Stimulated activated CD8-positive, alpha-beta memory T cell treated with anti-CD3 and anti-CD28 coated beads, Interleukin-12 subunit alpha, Interleukin-12 subunit beta, amount 100 ng/mL, for 4 hours (primary cell): Measurements from ENCODE around the gene UBE2O.

ENCODE experiments used
- DNase-seq: peaks from one replicate; pipeline ENCODE4 v3.0.0-alpha.2; 2020; ENCODE audit warnings: low read depth

Gene UBE2O

DNA sequence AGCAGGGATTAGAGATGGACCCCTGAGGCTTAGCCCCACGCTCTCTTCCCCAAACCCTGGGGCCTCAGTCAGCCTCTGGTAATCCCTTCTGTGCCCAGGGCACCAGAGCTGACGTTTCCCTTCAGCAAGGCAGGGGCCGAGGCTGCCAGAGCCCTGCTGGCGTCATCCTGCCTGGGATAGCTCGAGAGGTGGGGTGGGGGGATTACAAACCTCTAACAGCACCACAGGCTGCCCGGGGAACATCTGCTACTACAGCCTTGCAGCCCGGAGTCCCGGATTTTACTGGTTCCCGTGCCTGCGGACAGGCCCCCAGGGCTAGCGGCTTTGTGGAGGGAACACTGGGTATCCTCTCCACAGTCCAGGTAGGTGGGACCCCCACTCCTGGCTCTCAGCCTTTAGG lies 14.4 kb upstream of the UBE2O start, which contains the start of gene AANAT:
Gene AANAT (plus strand): TSS at position 238 of the 400 bp plus-strand sequence. CDS start 1,144 bp downstream, outside the sequence.
- no peak for DNase-seq

DNA sequence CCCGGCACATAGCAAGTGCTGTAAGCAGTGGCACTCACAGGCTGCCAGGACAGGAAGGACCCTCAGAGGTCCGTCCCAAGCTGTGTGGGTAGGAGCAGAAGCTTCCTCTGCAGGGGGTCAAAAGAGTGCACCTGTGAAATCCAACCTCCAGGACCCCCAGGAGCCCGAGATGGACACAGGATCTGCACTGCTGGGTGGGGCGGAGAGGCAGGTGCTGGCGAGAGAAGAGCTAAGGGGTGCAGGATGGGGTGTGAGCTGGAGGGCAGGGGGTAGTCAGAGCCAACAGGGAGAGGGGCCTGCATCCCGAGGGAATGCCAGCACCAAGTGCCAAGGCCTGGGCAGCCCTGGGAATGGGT lies 13.8 kb upstream of the UBE2O start:
- DNase-seq, result no peak

DNA sequence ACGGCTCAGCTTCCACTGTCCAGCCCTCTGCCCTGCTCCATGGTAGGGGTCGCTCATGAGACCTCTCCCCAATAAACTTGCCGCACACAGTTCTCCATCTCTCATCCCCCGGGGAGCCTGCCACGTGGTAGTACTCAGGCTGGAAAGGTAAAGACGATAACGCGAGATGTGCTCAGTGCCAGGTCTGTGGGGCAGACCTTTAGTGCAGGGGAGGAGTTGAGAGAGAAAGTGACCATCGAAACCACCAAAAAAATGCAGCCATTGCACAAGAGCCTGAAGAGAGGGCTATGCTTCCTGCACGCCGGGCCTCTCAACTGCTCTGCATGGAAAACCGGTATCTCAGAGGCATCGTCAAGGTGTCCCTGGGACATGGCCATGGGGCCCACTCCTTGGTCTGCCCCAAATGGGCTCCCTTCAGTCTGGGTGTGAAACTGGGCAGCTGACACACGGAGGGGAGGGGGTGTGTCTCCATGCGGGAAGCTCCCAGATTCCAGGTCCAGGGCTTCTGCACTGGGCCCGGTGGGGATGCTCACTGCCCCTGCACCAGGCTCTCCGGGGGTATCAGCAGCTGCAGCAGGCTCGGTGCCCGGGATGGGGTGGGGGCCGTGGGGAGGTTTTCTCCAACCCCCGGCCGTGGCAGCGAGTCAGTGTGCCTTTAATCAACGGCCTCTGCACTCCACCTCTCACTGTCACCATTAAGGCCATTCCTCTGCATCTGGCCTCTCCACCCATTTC lies 9.8 kb upstream of the UBE2O start:
- no peak for DNase-seq

DNA sequence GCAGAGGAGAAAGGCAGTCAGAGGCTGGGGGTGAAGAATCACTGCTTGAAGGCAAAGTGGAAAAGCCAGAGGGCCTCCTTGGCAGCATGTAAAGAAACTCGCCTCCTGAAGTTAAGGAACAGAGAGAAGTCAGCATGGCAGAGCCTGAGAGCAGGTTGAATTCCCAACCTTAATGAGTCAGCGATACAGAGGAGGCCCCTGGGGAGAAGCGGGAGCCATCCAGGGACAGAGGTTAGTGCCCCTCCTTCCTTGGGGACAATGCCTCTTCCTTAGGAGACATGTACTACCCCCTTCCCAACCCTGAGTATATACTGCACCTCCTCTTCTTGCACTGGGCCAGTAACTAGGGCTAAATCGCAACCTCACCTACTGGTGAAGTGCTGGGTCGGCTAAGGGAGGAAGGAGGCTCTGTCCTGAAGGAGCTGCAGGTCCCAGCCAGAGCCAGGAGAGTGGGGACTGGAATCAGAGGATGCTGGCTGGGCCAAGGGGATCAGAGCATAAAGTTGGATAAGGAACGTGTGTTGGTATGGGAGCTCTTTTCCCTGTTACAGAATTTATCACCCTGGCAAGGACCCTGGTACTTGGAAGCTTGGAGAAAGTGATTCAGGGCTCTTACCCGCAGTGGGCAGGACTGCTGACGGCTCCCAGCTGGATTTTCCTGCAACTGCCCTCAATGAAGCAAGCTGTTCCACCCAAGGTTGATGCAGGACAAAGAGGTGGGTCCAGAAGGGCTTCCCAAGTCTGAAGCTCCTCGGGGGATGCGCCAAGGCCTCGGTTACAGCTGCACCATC lies 9.0 kb upstream of the UBE2O start:
- no peak for DNase-seq

DNA sequence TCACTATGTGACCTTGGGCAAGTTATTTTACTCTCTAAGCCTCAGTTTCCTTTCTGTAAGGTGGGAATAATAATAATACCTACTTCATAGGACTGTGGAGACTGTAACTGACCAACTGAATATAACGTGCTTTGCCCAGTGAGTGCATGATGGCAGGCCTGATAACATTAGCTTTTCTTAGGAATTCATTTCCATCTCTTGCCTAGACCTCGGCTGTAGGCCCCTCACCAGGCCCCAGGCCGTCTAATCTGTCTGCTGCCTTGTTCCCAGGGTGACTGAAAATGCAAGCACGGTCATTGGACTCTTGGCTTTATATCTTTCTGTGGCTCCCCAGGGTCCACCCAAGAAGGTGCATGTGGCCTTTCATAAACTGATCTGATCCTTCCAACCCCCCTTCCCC lies 6.7 kb upstream of the UBE2O start:
- DNase-seq, result no peak

DNA sequence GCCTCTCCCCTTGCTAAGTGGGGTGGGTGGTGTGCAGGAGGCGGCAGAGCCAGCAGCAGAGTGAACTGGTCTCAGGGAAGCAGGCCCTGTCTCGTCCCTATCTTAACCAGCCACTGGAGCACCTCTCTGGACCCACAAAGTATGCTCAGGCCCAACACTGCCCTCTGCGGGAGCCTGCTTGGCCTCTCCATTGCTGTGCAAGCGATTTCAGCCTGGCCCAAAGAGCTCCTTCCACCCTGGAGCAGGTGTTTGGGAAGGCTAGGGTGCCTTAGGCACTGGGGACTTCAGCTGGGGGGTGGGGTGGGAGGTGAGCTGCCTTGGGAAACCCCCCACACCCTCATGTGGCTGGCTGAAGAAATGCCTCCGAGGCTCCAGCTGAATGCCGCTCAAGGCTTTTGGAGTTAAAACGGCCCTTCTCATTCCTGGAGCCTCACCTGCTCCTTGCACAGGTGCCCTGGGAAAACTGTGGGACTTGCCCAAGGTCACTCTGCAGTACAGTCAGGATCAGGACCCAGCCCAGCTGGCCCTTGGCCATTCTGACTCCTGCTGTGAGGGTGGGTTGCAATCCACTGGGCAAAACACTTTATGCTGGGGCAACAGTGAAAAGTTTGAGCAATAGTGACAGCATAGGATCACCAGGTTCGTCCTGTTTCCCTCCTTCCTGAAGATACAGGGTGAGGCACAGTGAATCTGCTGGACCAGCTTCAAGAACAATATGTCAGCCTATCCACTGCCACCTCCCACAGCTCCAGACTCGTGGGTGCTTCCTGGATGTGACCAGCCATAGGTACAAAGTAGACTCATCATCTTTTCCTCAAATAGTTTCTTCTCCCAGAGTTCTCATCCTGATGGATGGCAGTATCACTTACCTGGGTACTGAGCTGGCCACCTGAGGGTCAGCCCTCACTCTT lies 5.9 kb upstream of the UBE2O start:
- DNase-seq, result no peak

DNA sequence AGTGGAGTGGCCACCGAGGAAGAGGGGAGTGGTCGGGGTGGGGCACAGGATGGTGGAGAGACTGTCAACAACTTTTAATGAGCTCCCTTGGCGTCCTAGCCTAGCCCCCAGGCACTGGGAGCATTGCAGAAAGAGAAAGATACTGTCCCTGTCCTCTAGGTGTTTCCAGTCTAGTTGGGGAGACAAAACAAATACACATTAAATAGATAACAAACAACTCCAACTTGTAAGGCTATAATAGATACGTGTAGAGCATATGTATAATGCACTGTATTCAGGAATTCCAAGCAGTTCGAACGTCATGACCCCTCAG lies 435 bp upstream of the UBE2O start:
- no peak for DNase-seq

DNA sequence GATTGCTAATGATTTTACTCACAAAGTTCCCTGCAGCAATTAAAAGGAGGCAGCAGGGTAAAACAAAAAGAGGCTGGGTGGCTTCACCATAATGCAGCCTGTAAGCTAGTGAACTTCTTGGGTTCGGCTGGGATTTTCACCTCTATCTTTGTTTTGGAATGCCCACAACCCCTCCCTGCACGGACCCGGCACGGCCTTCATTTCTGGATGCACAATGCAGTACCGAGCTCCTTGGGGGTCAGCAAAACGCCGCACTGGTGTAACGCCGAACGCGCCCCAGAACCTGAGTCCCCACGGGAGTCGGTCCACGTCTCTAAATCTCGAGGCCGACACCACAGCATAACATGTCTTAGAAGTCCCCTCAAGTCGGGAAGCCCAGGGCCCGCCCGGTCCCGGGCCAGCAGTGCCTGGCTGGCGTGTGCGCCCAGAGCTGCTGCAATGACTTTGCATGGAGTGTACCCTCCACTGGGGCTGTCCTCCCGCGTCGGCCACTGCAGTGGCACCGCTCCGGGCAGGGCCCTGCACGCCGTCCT lies 759 bp downstream of the UBE2O start:
- DNase-seq, result no peak

DNA sequence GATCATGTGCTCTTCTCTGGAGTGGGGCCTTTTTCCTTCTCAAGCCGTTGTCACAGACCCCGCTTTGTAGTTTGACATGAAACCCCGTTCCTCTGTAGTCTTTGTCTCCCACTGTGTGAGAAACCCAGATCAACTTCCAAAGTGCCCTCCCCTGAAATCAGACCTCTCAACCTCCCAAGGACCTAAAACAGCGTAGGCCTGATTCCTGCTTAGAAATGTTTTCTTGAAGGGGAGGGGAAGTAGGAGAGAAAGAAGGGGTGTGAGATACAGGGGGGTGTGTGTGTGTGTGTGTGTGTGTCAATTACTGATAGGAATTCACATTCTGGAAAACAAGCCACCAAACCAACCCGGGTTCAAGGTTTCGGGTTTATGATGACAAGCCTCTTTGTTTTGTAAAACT lies 1.4 kb downstream of the UBE2O start:
- DNase-seq, result no peak

DNA sequence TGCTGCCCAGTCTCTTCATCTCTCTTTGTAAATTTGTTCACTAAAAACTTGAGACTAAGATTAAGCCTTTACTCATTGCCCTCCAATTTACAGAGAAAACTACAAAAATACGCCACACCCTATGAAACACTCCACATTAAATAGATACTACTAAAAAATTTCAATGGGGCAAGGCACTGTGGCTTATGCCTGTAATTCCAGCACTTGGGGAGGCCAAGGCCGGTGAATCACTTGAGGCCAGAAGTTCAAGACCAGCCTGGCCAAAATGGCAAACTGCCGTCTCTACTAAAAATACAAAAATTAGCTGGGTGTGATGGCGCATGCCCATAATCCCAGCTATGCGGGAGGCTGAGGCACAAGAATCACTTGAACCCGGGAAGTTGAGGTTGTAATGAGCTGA lies 3.8 kb downstream of the UBE2O start:
- no peak for DNase-seq

DNA sequence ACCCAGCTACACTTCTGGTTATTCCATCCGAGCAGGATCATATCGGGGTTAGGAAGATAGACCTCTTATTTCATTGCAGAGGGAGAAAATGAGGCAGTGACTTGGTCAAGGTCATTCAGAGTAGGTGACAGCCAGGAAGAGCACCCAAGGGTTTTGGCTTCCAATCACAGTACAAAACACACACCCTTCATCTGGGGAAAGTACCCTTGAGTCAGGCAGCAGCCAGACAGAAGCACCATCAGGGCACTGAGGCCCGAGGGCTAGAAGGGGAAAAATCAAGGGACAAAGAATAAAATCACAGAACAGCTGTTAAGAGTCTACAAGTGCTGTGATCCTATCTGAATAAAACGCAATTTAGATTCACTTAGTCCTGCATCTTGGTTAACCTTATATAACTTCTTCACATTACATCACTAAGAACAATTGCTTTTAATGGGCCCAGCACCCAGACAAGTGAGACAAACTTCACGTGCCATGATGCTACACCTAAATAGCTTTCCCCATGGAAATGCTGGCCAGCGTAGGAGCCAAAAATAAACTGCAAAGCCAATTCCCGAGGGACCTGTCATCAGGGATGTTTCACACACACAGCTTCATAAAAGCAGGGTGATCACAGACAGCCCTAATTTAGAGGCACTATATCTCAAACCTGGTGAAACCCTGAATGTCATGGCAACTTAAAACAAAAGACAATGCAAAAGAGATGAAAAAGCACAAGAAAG lies 4.9 kb downstream of the UBE2O start:
- no peak for DNase-seq

DNA sequence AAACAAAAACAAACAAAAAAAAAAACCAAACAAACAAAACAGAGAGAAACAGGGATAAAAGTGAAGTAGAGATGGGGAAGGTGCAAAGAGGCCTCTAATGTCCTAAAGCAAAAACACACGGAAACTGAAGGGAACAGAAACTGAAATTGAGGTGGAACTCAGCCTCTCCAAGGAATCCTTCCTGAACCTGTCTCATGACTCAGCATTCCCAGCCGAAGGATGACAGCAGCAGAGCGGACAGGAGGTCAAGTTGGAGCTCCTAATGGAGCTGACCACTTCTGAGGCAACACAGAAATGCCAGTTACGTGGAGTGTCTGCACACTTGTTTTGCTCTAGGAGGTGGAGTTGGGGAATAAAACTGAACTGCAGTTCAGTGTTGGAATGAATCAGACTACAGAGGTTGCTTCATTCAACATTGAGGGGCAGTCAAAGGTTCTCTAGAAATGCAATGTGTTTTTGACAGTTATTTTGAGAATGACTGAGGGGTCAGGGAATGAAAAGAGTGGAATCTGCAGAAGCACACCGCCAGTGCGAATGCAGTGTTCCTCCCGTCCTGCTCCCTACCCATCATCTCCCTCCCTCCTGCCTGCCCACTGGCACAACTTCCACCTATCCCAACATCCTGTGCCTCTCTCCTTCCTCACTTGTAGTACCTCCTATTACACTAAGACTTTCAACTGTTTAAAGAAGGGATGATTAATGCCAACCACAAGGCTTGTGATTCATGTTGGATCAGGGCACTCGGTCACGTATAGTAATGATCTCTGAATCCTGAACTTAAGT lies 6.3 kb downstream of the UBE2O start:
- no peak for DNase-seq

DNA sequence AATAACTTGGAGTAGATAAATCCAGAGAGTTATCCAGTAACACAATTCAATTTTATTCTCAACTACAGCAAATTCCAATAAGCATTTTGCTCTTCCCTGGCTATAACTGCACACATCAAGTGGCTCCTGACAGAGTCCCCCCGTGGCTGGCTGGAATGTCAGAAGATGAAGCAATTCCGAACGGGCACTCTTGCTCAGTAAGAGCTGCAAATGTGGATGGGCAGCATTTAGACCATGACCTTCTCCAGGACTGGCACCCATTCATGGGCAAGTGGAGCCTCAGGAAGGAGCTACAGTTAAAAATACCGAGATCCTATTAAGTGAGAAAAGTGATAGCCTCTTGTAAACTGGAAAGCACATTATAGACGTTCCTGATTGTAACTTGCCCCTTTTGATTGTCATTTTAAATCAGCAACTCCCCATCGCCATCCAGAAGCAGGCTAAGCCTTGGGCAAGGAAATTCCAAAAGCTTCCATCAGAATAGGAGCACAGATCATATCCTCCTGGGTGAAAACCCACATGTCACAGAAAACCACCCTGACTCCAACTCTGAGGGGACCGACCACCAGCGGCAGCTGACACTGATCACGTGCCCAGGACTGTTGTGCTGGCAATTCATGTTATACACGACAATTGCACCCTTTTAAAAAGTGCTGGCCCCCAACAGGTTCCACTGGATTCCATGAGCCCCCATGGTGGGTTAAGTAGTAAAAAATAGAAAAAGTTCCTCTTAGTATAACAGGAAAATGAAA lies 7.1 kb downstream of the UBE2O start:
- DNase-seq, result no peak

DNA sequence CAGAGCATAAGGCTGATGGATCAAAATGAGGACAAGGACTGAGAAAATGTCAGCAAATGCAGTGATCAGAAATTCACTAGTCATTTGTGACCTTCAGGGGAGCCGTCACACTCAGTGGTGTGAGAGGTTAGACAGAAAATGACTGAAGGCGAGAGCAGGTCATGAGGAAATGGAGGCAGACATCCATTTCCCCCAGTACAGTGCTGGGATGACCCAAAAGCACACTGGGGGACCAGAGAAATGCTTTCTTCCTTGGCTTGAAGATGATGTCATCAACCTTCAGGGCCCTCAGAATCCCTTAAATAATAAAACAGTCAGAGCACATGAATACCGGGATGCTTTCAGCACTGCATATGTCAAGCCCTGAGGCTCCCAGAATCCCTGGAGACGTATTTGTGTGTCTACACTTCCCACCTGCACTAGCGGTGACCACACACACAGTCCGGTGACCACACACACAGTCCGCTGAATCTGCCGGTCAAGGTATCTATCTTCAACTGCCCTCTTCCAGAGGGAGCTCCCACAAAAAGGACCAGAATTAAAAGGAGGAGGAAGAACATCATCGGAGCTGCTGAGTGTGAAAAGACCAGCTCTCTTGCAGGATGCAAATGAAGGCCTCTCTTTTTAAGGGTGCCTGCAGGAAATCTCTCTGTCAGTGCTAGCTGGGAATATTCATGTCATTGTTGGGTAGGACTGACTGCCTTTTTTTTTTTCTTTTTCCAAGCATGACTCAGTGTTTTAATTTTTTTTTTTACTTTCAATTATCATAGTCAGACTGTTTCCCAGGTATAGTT lies 8.2 kb downstream of the UBE2O start:
- no peak for DNase-seq

DNA sequence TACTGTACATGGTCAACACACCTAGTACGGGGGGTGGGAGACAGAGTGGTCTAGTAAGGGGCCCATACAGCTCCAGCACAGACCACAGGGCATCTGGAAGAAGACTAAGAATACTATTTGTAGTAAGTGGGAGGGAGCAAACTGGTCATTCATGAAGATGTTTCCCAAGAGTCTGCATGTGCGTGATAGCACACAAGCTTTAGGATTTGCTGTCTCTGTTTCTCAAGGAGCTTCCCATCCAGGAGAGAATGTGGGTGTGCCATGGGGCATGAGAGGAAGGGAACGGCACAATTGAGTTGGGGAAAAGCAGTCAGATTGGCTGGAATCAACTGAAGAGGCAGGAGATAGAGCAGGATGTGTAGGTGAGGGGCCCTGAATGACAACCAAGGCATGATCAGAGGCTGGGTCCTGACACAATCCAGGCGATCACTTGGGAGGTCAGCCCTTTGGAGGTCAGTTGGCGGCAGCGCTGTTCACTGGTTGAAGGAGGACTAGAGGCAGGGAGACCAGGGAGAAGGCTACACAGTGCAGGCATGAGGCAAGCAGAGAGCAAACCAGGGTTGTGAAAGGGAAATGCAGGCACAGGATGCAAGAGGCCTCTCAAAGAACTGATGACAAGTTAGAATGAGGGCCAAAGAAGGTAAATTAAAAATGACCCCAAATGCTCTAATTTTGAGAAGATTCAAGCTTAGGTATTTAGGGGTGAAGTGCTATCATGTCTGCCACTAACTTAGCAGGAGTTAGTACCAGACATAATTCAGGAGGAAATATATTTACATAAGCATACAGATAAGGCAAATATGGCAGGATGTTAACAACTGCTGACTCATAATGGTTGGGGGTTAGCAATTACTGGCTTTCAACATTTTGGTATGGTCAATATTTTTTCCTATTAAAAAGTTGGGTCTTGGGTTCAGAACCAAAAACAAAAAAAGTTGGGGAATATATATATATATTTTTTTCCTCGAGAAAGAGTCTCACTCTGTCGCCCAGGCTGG lies 10.3 kb downstream of the UBE2O start:
- no peak for DNase-seq

DNA sequence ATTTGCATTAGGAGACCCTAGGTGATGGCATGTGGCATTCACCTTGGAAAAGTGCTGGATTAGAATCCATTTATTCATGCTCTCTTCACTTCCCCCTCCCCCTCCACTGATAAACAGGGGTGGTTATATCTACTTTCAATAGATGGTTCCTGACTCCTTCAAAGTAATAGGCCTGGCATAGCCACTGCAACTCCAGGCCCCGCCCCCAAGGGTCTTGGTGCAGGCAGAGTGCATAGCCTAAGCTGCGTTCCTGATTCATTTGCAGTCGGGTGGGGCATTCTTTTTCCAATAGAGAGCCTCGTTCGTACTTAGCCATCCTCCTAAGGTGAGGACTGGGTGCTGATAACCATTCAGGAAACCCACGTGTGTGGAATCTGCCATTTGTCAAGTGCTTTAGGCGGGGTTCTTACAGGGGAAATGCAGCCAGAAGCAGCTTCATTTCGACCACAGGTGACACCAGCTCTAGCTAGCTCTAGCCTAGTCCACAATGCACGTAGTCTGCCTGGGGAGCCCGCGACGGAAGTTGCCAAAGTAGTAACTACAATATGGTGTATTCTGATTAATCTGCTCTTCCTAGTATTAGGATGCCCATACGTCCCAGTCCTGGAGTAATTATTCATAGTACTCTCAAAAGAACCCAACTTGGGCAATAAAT lies 11.1 kb downstream of the UBE2O start:
- DNase-seq, result no peak

DNA sequence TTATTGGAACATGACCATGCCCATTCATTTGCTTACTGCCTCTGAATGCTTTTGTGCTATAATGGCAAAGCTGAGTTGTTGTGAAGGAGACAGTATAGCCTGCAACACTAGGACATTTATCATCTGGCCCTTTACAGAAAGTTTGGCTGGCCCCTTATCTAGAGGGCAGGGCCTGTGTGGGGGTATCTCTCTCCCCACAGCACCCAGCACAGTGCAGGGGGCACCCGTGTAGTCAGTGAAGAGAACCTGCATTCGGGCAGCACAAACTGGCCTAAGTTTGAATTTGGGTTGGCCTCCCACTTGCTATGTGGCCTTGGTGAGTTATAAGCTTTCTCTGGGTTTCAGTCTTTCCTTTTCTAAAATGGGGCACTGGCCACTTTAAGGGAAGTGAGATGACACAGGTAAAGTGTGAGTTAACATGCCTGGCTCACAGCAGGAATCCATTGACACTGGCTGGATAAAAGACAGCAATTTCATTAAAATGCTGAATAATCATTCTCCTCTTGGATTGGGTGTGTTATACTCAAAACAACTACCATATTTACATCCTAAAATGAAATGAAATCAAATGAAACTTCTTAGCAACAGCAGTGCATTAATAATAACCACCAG lies 12.1 kb downstream of the UBE2O start:
- DNase-seq, result no peak
